ENCODE data around the gene ZCCHC7. TPM values are rescaled to one million over a fixed set of nuclear protein-coding genes. Genes with fewer than 3 reads are reported as not detected.
"Not testable (repeated sequence)": the region's sequence is repeated elsewhere in the genome, so short reads cannot be mapped to it uniquely, and the experiment has no call there.

The ZCCHC7 gene
- total RNA-seq, 1 donor from 2014 or later: 20.4 TPM

- H3K4me1 ChIP-seq: no peaks in the 10 kb centered on the region
- H3K27me3 ChIP-seq (ENCODE audit: low read depth): no peaks in the 10 kb centered on the region
- ATAC-seq (no peak), DNase-seq (no peak)
- intact Hi-C loops (cut with DNase I): no loop called here
- TF ChIP-seq CTCF (IDR thresholded peaks at IDR 0.05): no peak
- no peak overlapping the region for H3K27ac ChIP-seq
- no peaks in the 10 kb centered on the region for H3K9me3 ChIP-seq
- H3K36me3 ChIP-seq: peaks cover 25% of the 10 kb centered on the region
- H3K4me3 ChIP-seq: no peak overlapping the region
Measured at GRCh38 chr9:37301854-37302172, 181.4 kb downstream of the ZCCHC7 start.

GRCh38 chr9:37302277-37302676, 181.9 kb downstream of the ZCCHC7 start:
- H3K4me1 ChIP-seq: no peaks in the 10 kb centered on the region
- no peak overlapping the region for H3K27ac ChIP-seq
- ATAC-seq (peak; percentile 42), DNase-seq (no peak)
- intact Hi-C loops (cut with DNase I): no loop called here
- peaks cover 30% of the 10 kb centered on the region for H3K36me3 ChIP-seq
- TF ChIP-seq CTCF (IDR thresholded peaks at IDR 0.05): no peak
- H3K4me3 ChIP-seq: no peak overlapping the region
- H3K27me3 ChIP-seq (ENCODE audit: low read depth): no peaks in the 10 kb centered on the region
- H3K9me3 ChIP-seq: no peaks in the 10 kb centered on the region

GRCh38 chr9:37303272-37303671, 182.9 kb downstream of the ZCCHC7 start:
- H3K27ac ChIP-seq; DNase-seq; H3K27me3 ChIP-seq (ENCODE audit: low read depth); H3K4me1 ChIP-seq; H3K9me3 ChIP-seq; intact Hi-C loops (cut with DNase I); H3K4me3 ChIP-seq; ATAC-seq: not testable (repeated sequence)
- H3K36me3 ChIP-seq: peaks cover 30% of the 10 kb centered on the region

GRCh38 chr9:37309136-37309535, 188.8 kb downstream of the ZCCHC7 start:
- no peak overlapping the region for H3K4me3 ChIP-seq
- H3K36me3 ChIP-seq: peaks cover 26% of the 10 kb centered on the region
- ATAC-seq: no peak
- no peak for DNase-seq
- no peak for TF ChIP-seq CTCF (IDR thresholded peaks at IDR 0.05)
- no peak overlapping the region for H3K27ac ChIP-seq
- no peaks in the 10 kb centered on the region for H3K9me3 ChIP-seq
- no peaks in the 10 kb centered on the region for H3K4me1 ChIP-seq
- H3K27me3 ChIP-seq (ENCODE audit: low read depth): no peaks in the 10 kb centered on the region
- intact Hi-C loops (cut with DNase I): no loop called here

GRCh38 chr9:37311938-37312708, 191.7 kb downstream of the ZCCHC7 start:
- intact Hi-C loops (cut with DNase I): no loop called here

More at GRCh38 chr9:37311938-37312708, 191.7 kb downstream of the ZCCHC7 start:
- H3K9me3 ChIP-seq: no peaks in the 10 kb centered on the region
- TF ChIP-seq CTCF (IDR thresholded peaks at IDR 0.05): no peak
- no peak for DNase-seq
- no peaks in the 10 kb centered on the region for H3K27me3 ChIP-seq (ENCODE audit: low read depth)
- H3K4me3 ChIP-seq: no peak overlapping the region
- no peak overlapping the region for H3K27ac ChIP-seq
- ATAC-seq: no peak
- H3K36me3 ChIP-seq: peaks cover 2% of the 10 kb centered on the region
- no peaks in the 10 kb centered on the region for H3K4me1 ChIP-seq

All from lower lobe of right lung (tissue), 2 donors.